Right kidney (tissue), 1 donor: Measurements from ENCODE around the gene ALOX15B.
"Not testable (repeated sequence)": the region's sequence is repeated elsewhere in the genome, so short reads cannot be mapped to it uniquely, and the experiment has no call there.

Source experiments
- DNase-seq: peaks from one replicate; pipeline ENCODE4 v3.0.0-alpha.2; 2016

ALOX15B gene

GRCh38 chr17:8062807-8063483, 24.1 kb downstream of the ALOX15B start:
- no peak for DNase-seq

GRCh38 chr17:8063761-8064534, 25.1 kb downstream of the ALOX15B start:
- DNase-seq, result no peak

- no peak for DNase-seq
Measured at GRCh38 chr17:8064561-8065019, 25.7 kb downstream of the ALOX15B start.

GRCh38 chr17:8066841-8067775, 28.2 kb downstream of the ALOX15B start:
- no peak for DNase-seq

GRCh38 chr17:8067806-8068205, 28.9 kb downstream of the ALOX15B start:
- DNase-seq, result no peak

- no peak for DNase-seq
Measured at GRCh38 chr17:8068736-8069586, 30.1 kb downstream of the ALOX15B start.

GRCh38 chr17:8069587-8069860, 30.7 kb downstream of the ALOX15B start:
- DNase-seq, result no peak

- DNase-seq, result no peak
Measured at GRCh38 chr17:8071496-8071895, 32.6 kb downstream of the ALOX15B start.

GRCh38 chr17:8072341-8072728, 33.5 kb downstream of the ALOX15B start:
- DNase-seq, result peak; percentile 24

GRCh38 chr17:8072729-8073461, 34.0 kb downstream of the ALOX15B start:
- peak; percentile 55 for DNase-seq

- peak; percentile 69 for DNase-seq
Measured at GRCh38 chr17:8073627-8074484, 35.0 kb downstream of the ALOX15B start.

- DNase-seq, result no peak
Measured at GRCh38 chr17:8074554-8074953, 35.7 kb downstream of the ALOX15B start.

GRCh38 chr17:8075081-8075480, 36.2 kb downstream of the ALOX15B start:
- no peak for DNase-seq

- DNase-seq, result no peak
Measured at GRCh38 chr17:8075574-8076342, 36.9 kb downstream of the ALOX15B start.

GRCh38 chr17:8076502-8077266, 37.8 kb downstream of the ALOX15B start:
- no peak for DNase-seq

GRCh38 chr17:8077939-8078338, 39.1 kb downstream of the ALOX15B start:
- not testable (repeated sequence) for DNase-seq

GRCh38 chr17:8079291-8080207, 40.7 kb downstream of the ALOX15B start:
- peak; percentile 94 for DNase-seq
